T-helper 2 cell treated with Interferon-gamma antibody and Interleukin-4, amounts not matched to agents 100 ng/mL and 5 ng/mL, for 36 hours (primary cell): ENCODE measurements around the gene CCDC71. TPM values are rescaled to one million over a fixed set of nuclear protein-coding genes. Genes with fewer than 3 reads are reported as not detected.

Experiments used
- intact Hi-C: fragments of 100-400 bp; cut with micrococcal nuclease; formaldehyde crosslinking; loops from one replicate; pipeline ENCODE4 v1.15.1; 2023
- total RNA-seq: library from RNA; stranded (reverse); gene quantifications from 2 replicates; pipeline ENCODE4 v1.2.3, GENCODE V29; 2022

The CCDC71 gene
- total RNA-seq, 1 donor from 2014 or later = 24.0 TPM

- intact Hi-C loops = no loop called here
Measured at GRCh38 chr3:49132437-49133225, 33.5 kb downstream of the CCDC71 start, which contains the start of gene LAMB2. LAMB2 (minus strand) TSS chr3:49133050; CDS start chr3:49132867, 183 bp downstream.

- intact Hi-C loops = no loop called here
Measured at GRCh38 chr3:49132073-49132436, 34.1 kb downstream of the CCDC71 start.

GRCh38 chr3:49131576-49131975 lies 34.6 kb downstream of the CCDC71 start:
- intact Hi-C loops = no loop called here

- intact Hi-C loops = no loop called here
Measured at GRCh38 chr3:49131040-49131439, 35.1 kb downstream of the CCDC71 start.

- intact Hi-C loops = no loop called here
Measured at GRCh38 chr3:49124991-49125670, 41.0 kb downstream of the CCDC71 start.

- intact Hi-C loops = no loop called here
Measured at GRCh38 chr3:49124203-49124602, 41.9 kb downstream of the CCDC71 start.

- intact Hi-C loops = no loop called here
Measured at GRCh38 chr3:49123687-49124086, 42.4 kb downstream of the CCDC71 start.

- intact Hi-C loops = no loop called here
Measured at GRCh38 chr3:49122886-49123545, 43.1 kb downstream of the CCDC71 start.

GRCh38 chr3:49122451-49122850 lies 43.7 kb downstream of the CCDC71 start:
- intact Hi-C loops = no loop called here

GRCh38 chr3:49122022-49122421 lies 44.1 kb downstream of the CCDC71 start:
- intact Hi-C loops = no loop called here

GRCh38 chr3:49121132-49121736 lies 44.9 kb downstream of the CCDC71 start:
- intact Hi-C loops = loop anchor here (2.0 kb wide), 2 partner anchors 16 to 50 kb away; partner anchors contain the start of genes KLHDC8B and QARS1

- intact Hi-C loops = loop anchor here (1.0 to 2.0 kb wide), 4 partner anchors 16 to 99 kb away; partner anchors contain the start of genes KLHDC8B, QARS1 and QRICH1
Measured at GRCh38 chr3:49120438-49121131, 45.5 kb downstream of the CCDC71 start, which contains the start of gene USP19. USP19 (minus strand) TSS chr3:49120823; CDS start chr3:49119145, 1,678 bp downstream.

- intact Hi-C loops = loop anchor here (1.0 to 2.0 kb wide), 4 partner anchors 15 to 99 kb away; partner anchors contain the start of genes KLHDC8B, QARS1 and QRICH1
Measured at GRCh38 chr3:49120096-49120437, 46.1 kb downstream of the CCDC71 start.

- intact Hi-C loops = no loop called here
Measured at GRCh38 chr3:49119439-49119838, 46.7 kb downstream of the CCDC71 start.

- intact Hi-C loops = no loop called here
Measured at GRCh38 chr3:49119036-49119435, 47.1 kb downstream of the CCDC71 start.

Other genes with a start within 250 kb of the CCDC71 start
- gene ARIH2, start 247.5 kb downstream of the CCDC71 start, total RNA-seq = 114 and 119 TPM in 2 replicates
- gene P4HTM, start 176.1 kb downstream of the CCDC71 start, total RNA-seq = 37.9 and 39.8 TPM in 2 replicates
- gene WDR6, start 158.9 kb downstream of the CCDC71 start, total RNA-seq = 156 TPM in 2 replicates
- 21.9 and 23.7 TPM in 2 replicates for gene DALRD3, start 147.8 kb downstream of the CCDC71 start, total RNA-seq
- 110 and 111 TPM in 2 replicates for gene NDUFAF3, start 144.2 kb downstream of the CCDC71 start, total RNA-seq
- gene IMPDH2, start 136.9 kb downstream of the CCDC71 start, total RNA-seq = 259 and 264 TPM in 2 replicates
- gene QRICH1, start 72.3 kb downstream of the CCDC71 start, total RNA-seq = 138 and 147 TPM in 2 replicates
- gene QARS1, start 61.6 kb downstream of the CCDC71 start, total RNA-seq = 217 and 243 TPM in 2 replicates
- 61.2 and 63.5 TPM in 2 replicates for gene USP19, start 45.5 kb downstream of the CCDC71 start, total RNA-seq
- gene LAMB2, start 33.3 kb downstream of the CCDC71 start, total RNA-seq = not detected in 2 replicates
- 0.66 and 1.1 TPM in 2 replicates for gene KLHDC8B, start 5.3 kb upstream of the CCDC71 start, total RNA-seq
- gene C3orf62, start 110.9 kb upstream of the CCDC71 start, total RNA-seq = 11.6 and 12.7 TPM in 2 replicates
- 84.2 and 87.9 TPM in 2 replicates for gene USP4, start 173.7 kb upstream of the CCDC71 start, total RNA-seq
- gene GPX1, start 192.0 kb upstream of the CCDC71 start, total RNA-seq = 118 and 123 TPM in 2 replicates
- gene RHOA, start 245.6 kb upstream of the CCDC71 start, total RNA-seq = 450 and 466 TPM in 2 replicates
- gene TCTA, start 246.1 kb upstream of the CCDC71 start, total RNA-seq = 24.6 and 26.6 TPM in 2 replicates